Prostate gland (tissue), 2 donors: Measurements from ENCODE around the gene SLC1A7. TPM values are rescaled to one million over a fixed set of nuclear protein-coding genes. Genes with fewer than 3 reads are reported as not detected.

Experiments
- DNase-seq: peaks from one replicate; pipeline ENCODE4 v3.0.0-alpha.2; 2019; ENCODE audit warnings: low spot score
- H3K27ac ChIP-seq, 2 donors: fragments of 200-600 bp; sonication (generic); 2 replicates each; pipeline ENCODE4 v1.5.1; 2017 to 2019
- H3K27me3 ChIP-seq: fragments of 200-600 bp; sonication (generic); replicated peaks from 2 replicates; pipeline ENCODE4 v1.5.1; 2019; ENCODE audit not compliant: insufficient read depth
- H3K36me3 ChIP-seq, 2 donors: fragments of 200-600 bp; sonication (generic); 1 replicate in 1 of 2; 2 replicates in 1 of 2; pipeline versions ENCODE4 v1.5.1 to v1.8.1; 2017 to 2019
- H3K4me1 ChIP-seq: fragments of 200-600 bp; sonication (generic); replicated peaks from 2 replicates; pipeline ENCODE4 v1.5.1; 2019
- H3K4me3 ChIP-seq, 2 donors: fragments of 200-600 bp; sonication (generic); 2 replicates each; pipeline ENCODE4 v1.5.1; 2017 to 2019
- H3K9me3 ChIP-seq: fragments of 200-600 bp; sonication (generic); 2 replicates; pipeline ENCODE4 v1.5.1; 2017
- CTCF ChIP-seq, 4 experiments: fragments of 200-600 bp in 2 of 4; fragments of 450-650 bp in 2 of 4; sonication (generic) in 2 of 4; IDR thresholded peaks; 1 replicate in 3 of 4; 2 replicates in 1 of 4; pipeline ENCODE4 v1.5.1; 2016 to 2019; ENCODE audit warnings: antibody characterized with exemption in 4 of 4, mild to moderate bottlenecking in 2 of 4, moderate library complexity in 2 of 4
- POLR2A ChIP-seq: fragments of 450-650 bp; IDR thresholded peaks from one replicate; pipeline ENCODE4 v1.6.1; 2016; ENCODE audit warnings: antibody characterized with exemption, mild to moderate bottlenecking
- POLR2AphosphoS5 ChIP-seq: sonication (generic); formaldehyde crosslinking; IDR thresholded peaks from one replicate; pipeline ENCODE4 v1.6.1; 2017; ENCODE audit warnings: antibody characterized with exemption
- WGBS: methylation state at CpG from one replicate; pipeline ENCODE4 v1.1.5; 2018; 5-methylcytosine and 5-hydroxymethylcytosine counted together
- intact Hi-C: fragments of 100-400 bp; cut with DNase I; formaldehyde crosslinking; loops from one replicate; pipeline ENCODE4 v1.14.2; 2022
- total RNA-seq, 2 donors: library from RNA; depleted of rRNA; stranded (reverse); fragments of >200 nt; gene quantifications; one replicate each; pipeline ENCODE4 v1.1.0, GENCODE V29; 2016

SLC1A7 gene
- total RNA-seq, 2 donors from 2014 or later, result 1.8 TPM; not detected in 1

DNA sequence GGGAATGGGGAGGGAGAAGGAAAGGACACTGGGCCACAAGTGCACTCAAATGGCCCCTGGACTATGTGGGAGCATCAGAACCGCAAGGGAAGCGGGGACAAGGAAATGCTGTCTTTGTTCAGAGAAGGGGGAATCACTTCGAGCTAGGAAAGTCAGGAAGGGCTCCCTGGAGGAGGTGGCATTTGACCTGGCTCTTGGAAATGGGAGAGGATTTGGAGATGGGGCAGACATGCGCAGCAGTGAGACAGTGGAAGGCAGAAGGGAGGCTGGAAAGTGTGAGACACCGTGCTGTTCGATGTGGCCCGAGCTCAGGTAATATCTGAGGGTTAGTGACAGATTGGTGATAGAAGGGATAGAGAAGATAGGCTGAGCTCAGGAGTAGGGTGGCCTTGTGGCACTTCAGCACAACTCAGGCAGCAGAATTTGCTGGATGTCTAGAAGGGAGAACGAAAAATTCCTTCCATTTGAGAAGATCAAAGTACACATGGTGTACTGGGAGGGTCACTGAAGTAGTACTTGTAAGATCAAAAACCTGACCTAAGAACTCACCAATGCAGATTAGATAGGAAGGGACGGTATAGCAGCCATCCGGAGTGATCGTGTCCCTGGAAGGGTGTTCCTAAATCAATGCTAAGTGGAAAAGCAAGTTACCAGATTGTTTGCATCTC is 25.4 kb downstream of the SLC1A7 start:
- no peaks in the 10 kb centered on the region for H3K36me3 ChIP-seq
- no peaks in the 10 kb centered on the region for H3K9me3 ChIP-seq
- no peak overlapping the region for H3K4me3 ChIP-seq
- no peaks in the 10 kb centered on the region for H3K4me1 ChIP-seq
- no peak overlapping the region for H3K27ac ChIP-seq
- H3K27me3 ChIP-seq, result no peaks in the 10 kb centered on the region
- intact Hi-C loops, result no loop called here
- DNase-seq, result no peak
- WGBS, result 92% methylated on average over 11 of the region's 11 CpGs
- TF ChIP-seq POLR2AphosphoS5 (no peak), CTCF (IDR thresholded peaks at IDR 0.05) (no peak), POLR2A (no peak)

- H3K9me3 ChIP-seq, result no peaks in the 10 kb centered on the region
- H3K27ac ChIP-seq, result no peak overlapping the region
- DNase-seq, result no peak
- WGBS, result 91% methylated on average over 7 of the region's 9 CpGs
- H3K27me3 ChIP-seq, result no peaks in the 10 kb centered on the region
- H3K36me3 ChIP-seq, result no peaks in the 10 kb centered on the region
- H3K4me3 ChIP-seq, result no peak overlapping the region
- H3K4me1 ChIP-seq, result no peaks in the 10 kb centered on the region
- intact Hi-C loops, result no loop called here
- no peak for TF ChIP-seq POLR2A
- TF ChIP-seq CTCF (IDR thresholded peaks at IDR 0.05), result no peak
- TF ChIP-seq POLR2AphosphoS5, result no peak
Measured at GRCh38 chr1:53116307-53116810, 26.1 kb downstream of the SLC1A7 start.

DNA sequence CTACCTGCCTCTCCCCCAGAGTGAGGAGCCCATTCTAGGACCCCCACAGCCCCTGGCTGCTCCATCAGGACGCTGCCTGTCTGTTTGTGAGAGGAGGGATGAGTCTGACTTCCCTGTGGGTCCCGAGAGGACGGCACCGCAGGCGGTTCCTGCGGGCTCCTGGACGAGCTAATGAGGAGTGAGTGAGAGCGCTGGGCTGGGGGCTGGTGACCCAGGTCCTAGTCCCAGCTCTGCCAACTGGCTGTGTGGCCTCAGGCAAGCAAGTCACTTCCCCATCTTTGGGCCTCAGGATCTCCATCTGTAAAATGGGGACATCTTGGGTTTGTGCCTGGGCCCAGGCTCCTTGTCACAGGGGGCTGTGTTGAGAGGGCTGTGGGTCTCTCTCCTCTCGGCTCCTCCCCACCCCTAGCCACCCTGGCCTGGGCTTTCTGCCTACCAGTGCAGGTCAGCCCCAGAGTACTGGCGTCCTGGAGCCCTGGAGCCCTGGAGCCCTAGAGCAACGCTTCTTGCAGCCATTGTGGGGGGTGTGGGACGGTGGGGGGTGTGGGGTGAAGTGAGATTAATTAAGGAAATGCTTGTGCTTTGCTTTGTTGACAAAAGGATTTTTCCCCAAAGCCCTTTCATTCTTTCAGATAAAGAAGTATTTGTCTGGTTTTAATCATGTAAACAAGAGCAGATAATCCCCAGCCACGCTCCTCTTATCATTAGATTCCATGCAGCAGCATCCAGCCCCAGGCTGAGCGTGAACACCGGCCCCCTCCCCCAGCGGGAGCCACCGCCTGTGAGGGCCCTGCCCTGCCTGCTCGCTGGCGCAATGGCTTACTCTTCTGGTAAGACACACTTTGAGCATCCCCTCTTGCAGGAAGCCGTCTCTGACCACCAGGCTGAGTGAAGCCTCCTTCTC is 26.8 kb downstream of the SLC1A7 start:
- WGBS, result 60% methylated on average over 16 of the region's 20 CpGs
- H3K27ac ChIP-seq, result no peak overlapping the region
- TF ChIP-seq POLR2AphosphoS5, result no peak
- no peak for TF ChIP-seq POLR2A
- TF ChIP-seq CTCF (IDR thresholded peaks at IDR 0.05), result no peak
- no peak for DNase-seq
- no peaks in the 10 kb centered on the region for H3K36me3 ChIP-seq
- H3K27me3 ChIP-seq, result no peaks in the 10 kb centered on the region
- H3K4me1 ChIP-seq, result no peaks in the 10 kb centered on the region
- intact Hi-C loops, result no loop called here
- no peaks in the 10 kb centered on the region for H3K9me3 ChIP-seq
- no peak overlapping the region for H3K4me3 ChIP-seq

- DNase-seq, result no peak
- Histone ChIP-seq H3K4me3 (no peak overlapping the region), H3K4me1 (no peaks in the 10 kb centered on the region), H3K36me3 (no peaks in the 10 kb centered on the region), H3K27ac (no peak overlapping the region), H3K27me3 (no peaks in the 10 kb centered on the region), H3K9me3 (no peaks in the 10 kb centered on the region)
- no peak for TF ChIP-seq POLR2A
- no peak for TF ChIP-seq POLR2AphosphoS5
- TF ChIP-seq CTCF (IDR thresholded peaks at IDR 0.05), result no peak
- whole genome bisulfite sequencing, result 94% methylated on average over 24 of the region's 24 CpGs
- intact Hi-C loops, result no loop called here
Measured at GRCh38 chr1:53114581-53115400, 27.6 kb downstream of the SLC1A7 start.
